Astrocyte (in vitro differentiated cells and primary cell): ENCODE measurements around the gene RALGPS2.

Experiments
- EZH2 ChIP-seq: IDR thresholded peaks from 2 replicates; pipeline ENCODE4 v1.6.1; 2012; ENCODE audit warnings: mild to moderate bottlenecking, low read length, inconsistent platforms; ENCODE audit not compliant: insufficient read depth
- TF ChIP-seq, protein P1 (sequence below): IDR thresholded peaks from 2 replicates; pipeline ENCODE4 v1.5.1; 2011; ENCODE audit warnings: low read depth, mild to moderate bottlenecking, inconsistent platforms, low read length, moderate library complexity; ENCODE audit not compliant: insufficient read depth

DNA sequence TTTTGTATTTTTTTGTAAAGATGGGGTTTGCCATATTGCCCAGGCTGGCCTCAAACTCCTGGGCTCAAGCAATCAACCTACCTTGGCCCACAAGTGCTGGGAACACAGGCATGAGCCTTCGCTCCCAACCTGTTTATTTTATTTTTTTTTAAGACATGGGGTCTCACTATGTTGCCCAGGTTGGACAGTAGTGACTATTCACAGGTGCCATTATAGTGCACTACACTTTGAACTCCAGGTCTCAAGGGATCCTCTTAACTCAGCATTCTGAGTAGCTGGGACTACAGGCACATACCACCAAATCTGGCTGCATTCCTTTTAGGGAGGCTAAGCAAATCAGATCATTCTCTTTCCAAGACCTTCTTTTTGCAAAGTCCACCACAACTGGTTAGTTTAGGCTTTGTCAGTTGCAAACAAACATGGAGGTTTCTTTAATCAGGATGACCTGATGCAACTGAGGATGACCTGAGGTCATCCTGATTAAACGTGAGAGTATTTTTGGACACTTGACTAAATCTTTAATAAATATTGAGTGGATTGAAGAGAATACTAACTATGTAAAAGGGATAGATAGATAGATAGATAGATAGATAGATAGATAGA, 30.0 kb upstream of the RALGPS2 start:
- TF ChIP-seq, protein P1, sequence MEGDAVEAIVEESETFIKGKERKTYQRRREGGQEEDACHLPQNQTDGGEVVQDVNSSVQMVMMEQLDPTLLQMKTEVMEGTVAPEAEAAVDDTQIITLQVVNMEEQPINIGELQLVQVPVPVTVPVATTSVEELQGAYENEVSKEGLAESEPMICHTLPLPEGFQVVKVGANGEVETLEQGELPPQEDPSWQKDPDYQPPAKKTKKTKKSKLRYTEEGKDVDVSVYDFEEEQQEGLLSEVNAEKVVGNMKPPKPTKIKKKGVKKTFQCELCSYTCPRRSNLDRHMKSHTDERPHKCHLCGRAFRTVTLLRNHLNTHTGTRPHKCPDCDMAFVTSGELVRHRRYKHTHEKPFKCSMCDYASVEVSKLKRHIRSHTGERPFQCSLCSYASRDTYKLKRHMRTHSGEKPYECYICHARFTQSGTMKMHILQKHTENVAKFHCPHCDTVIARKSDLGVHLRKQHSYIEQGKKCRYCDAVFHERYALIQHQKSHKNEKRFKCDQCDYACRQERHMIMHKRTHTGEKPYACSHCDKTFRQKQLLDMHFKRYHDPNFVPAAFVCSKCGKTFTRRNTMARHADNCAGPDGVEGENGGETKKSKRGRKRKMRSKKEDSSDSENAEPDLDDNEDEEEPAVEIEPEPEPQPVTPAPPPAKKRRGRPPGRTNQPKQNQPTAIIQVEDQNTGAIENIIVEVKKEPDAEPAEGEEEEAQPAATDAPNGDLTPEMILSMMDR = no peak
- no peak for TF ChIP-seq EZH2
